HG02852 (cell line): Measurements from ENCODE around the gene CSGALNACT2.
A peak's percentile ranks its signal among the peaks of the same experiment; 100 is the strongest.

ENCODE experiments used
- ATAC-seq: cut with Tn5 transposase; IDR thresholded peaks from one replicate; pipeline ENCODE4 v1.9.1; 2021; ENCODE audit warnings: mild to moderate bottlenecking, moderate library complexity; ENCODE audit not compliant: unreplicated experiment

The CSGALNACT2 gene

GRCh38 chr10:43200538-43201390 lies 62.5 kb downstream of the CSGALNACT2 start:
- ATAC-seq = no peak

GRCh38 chr10:43201545-43202131 lies 63.4 kb downstream of the CSGALNACT2 start:
- ATAC-seq = no peak

- peak; percentile 54 for ATAC-seq
Observed at GRCh38 chr10:43202224-43202656, 64.0 kb downstream of the CSGALNACT2 start.

DNA sequence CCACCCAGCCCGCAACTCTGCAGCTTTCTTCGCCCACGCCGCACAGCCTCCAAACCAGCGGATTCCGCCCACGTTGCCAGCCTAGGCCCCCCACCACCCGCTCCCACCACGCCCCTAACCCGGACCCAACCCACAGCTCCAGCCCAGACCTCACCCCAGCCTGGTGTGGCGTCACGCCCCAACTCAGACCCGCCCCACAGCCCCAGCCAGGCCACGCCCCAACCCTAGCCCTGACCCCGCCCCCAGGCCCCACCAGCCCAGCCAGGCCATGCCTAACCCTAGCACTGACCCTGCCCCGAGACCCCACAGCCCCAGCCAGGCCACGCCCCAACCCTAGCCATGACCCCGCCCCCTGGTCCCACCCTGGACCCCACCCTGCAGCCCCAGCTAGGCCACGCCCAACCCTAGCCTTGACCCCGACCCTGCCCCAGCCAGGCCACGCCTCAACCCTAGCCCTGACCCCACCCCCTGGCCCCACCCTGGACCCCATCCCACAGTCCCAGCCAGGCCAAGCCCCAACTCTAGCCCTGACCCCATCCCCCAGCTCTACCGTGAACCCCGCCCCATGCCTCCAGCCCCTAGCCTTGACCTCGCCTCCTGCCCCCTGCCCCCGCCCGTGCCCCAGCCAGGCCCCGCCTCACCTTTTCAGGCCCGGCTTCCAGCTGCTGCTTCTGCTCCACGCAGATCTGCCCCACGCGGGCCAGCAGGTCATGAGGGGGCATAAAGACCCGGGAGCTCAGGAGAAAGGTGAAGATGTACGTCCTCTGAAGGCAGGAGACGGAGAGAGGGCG lies 64.6 kb downstream of the CSGALNACT2 start:
- ATAC-seq = peak; percentile 24

DNA sequence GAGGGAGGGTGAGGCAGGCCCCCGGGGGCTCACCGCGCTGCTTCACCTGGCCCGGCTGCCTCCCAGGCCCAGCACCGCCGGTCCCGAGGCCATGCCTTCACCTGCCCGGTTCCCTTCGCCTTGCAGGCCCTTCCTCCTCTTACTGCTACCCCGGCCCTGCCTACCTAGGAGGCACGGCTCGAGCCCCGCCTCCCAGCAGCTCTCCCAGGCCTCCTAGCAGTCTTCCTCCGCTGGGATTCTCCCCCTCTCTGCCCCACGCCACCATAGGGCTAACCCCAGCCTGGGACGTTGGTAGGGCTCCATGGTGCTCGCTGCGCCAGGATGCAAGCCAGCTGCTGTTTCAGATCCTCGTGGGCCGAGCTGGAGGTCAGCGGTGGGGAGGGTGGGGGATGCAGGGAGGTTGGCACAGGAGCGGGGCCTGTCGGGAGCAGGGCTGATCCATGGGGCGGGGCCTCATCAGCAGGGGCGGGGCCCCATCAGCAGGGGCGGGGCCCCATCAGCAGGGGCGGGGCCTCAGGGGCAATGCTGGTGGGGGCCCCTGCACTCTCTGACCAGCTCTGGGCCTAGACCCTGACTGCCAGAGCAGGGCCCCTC lies 65.3 kb downstream of the CSGALNACT2 start:
- no peak for ATAC-seq

DNA sequence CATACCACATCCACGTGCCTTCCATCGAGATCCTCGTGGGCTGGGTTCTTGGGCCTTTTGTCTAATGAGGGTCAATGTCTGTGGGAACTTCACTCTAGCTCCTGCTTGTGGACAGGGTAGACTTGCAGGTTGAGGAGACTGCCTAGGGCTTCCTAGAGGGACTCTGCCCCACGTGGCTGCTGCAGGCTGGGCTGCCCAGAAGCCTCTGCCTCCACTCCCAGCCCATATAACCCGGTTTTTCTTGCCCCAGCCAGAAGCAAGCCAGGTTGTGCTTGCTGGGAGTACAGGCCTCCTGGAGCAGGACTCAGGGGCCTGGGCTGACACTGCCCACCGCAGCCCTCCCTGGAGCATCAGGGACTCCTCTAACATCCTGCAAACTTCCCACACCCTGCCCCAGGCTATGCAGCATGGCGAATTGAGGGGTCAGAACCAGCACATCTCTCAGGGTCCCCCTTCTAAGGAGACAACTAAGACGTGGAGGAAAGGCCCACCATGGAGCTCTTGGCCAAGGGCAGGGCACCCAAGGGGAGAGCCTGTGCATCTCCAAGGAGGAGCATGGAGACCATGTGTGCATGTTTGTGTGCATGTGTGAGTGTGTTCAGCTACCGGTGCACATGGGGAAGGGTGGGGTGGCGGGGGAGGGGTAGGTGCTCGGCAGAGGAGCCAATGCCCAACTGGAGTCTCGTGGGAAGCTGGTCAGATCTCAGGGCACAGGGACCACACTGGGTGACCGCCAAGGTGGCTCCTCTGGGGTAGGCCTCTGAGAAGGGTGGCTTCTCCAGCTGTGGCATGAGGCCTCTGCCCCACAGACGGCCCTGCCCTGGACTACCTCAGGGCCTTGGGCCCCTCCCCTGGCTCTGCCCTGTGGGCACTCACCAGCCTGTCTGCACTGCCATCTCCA lies 66.0 kb downstream of the CSGALNACT2 start:
- no peak for ATAC-seq

GRCh38 chr10:43204943-43205671 lies 66.9 kb downstream of the CSGALNACT2 start:
- ATAC-seq = peak; percentile 51

- no peak for ATAC-seq
Observed at GRCh38 chr10:43205681-43206390, 67.6 kb downstream of the CSGALNACT2 start.

DNA sequence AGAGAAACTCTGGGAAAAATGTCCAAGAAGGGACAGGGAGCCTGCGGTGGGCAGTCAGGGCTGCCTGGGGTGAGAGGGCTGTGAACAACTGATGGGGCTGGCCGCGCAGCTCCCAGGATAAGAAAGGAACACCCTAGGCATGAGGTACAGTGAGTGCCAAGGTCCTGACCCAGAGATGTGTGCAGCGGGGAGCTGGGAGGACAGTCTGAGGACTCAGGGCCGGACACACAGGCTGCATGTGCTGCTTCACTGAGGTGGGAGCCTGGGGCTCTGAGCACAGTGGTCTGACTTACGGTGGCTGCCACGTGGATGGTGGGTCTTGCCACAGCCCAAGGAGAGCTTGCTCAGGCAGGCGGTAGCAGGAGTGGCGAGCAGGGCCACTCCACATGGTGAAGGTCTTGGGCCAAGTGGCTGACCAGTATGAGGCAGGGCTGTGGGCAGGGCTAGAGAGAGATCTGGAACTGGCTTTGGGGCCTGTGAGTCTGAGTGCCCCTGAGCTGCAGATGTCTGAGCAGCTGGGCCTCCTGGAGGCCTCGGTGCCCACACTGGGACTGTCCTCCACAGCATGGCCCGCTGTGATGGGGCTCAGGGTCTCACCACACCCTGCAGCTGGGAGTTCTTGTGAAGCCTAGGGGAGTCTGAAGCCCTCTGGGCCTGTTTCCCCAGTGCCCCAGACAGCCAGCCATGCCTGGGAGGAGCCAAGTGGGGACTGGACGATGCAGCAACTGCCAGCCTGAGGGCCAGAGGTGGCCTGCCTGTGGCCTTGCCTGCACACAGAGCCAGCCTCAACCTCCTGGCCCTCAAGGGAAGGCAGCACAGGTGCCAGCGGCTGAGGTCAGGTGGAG lies 68.4 kb downstream of the CSGALNACT2 start:
- no peak for ATAC-seq

DNA sequence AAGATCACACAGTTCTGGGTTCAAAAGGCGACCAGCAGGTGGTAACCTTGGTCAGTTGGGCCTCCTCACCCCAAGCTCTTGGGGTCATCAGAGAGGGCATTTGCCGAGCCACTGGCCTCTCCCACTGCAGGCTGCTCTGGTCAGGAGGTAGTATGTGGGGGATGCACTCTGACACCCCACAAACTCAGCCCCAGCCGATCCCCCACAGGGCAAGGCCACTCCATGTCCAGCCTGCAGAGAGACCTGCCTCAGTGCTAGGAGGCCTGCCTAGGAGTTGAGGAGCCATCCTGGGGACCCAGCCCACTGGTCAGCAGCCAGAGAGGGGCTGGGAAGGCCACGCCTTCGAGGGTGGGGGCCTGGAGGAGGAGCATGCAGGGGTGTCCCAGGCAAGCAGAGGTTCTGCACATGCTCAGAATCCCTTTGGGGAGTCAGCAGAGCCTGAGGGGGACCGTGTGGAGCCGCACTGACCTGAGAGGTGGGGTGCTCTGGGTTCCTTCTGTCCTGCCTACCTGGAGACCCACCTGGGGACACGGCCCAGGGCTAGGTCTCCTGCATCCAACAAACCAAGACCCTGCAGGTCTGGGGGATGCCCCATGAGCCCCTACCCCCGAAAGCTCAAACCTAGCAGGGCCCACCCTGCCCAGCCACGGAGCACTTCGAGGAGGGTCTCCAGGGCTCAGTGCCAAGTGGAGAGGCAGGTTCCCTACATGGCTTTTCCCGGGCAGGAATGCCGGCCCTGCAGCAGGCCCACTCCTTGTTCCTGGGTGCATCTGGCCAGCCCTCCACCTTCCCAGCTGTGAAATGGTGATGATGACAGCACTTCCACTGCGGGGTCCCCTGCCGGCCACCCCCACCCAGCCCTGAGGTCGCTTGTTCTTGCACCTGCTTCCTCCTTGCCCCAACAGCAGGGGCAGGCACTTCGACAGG lies 70.2 kb downstream of the CSGALNACT2 start:
- no peak for ATAC-seq

DNA sequence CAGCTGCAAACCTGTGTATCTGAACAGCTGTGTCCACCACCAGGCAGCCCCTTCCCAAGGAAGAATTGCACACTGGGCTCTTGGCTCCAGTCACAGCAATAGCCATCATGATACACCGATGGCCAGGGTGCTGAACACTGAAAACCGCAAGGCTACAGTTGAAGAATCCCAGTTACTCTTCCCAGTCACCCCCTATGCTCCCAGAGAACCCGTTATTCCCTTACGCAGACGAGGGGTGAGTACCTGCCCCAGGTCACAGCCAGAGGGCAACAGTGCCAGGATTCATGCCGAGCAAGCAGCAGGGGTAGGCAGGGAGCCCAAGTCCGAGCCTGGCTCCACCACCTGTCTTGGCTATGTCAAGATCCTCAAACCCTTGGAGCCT lies 70.8 kb downstream of the CSGALNACT2 start:
- no peak for ATAC-seq

DNA sequence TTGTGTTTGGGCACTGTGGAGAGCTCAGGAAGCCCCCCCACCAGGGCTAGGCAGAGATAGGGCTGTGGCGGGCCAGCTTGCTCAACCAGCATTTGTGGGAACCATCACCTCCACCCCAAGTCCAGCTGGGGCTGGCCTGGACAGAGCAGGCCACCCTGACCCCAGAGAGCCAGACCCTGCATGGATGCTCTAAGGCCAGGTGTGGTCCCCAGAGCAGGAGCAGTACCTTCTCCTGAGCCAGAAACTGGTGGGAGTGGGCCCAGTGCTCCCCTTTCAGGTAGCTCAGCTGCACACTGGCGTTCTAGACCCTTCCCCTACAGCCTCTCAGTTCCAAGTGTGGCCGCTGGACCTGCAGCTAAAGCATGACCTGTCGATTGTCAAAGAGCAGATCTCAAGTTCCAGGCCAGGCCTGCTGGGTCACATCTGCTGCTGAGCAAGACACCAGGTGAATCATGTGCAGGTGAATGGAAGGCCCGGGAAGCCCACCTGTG lies 71.5 kb downstream of the CSGALNACT2 start:
- ATAC-seq = no peak

GRCh38 chr10:43210556-43210955 lies 72.3 kb downstream of the CSGALNACT2 start:
- ATAC-seq = no peak

DNA sequence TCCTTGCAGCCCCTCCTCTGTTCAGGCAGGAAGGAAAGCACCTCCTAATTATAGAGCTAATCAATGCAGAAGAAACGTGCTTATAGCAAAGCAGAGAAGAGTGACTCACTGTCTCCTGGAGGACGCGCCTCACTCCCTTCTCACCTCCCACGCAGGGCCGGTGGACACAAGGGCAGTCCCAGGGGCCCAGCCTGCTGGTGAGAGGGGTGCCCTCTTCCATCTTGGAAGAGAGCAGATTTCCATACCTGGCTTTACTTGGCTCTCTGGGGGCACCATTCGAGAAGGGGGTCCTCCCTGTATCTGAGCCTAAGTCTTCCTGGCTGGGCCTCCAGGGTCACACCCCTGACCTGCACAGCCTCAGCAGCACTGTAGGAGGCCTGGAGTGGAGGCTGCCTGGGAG lies 72.8 kb downstream of the CSGALNACT2 start:
- ATAC-seq = no peak

- ATAC-seq = no peak
Observed at GRCh38 chr10:43211431-43212042, 73.3 kb downstream of the CSGALNACT2 start.

GRCh38 chr10:43212043-43212721 lies 73.9 kb downstream of the CSGALNACT2 start:
- ATAC-seq = no peak
